ENCODE measurements around the gene SYN1. TPM values are rescaled to one million over a fixed set of nuclear protein-coding genes. Genes with fewer than 3 reads are reported as not detected.
"Not testable (repeated sequence)": the region's sequence is repeated elsewhere in the genome, so short reads cannot be mapped to it uniquely, and the experiment has no call there.

SYN1 gene
- polyA plus RNA-seq (ENCODE audit: insufficient read length in 12 of 12), result 10 to 100 TPM in 6 of 12 donors, 1 to 10 TPM in 5, not detected in 1; 5.6 to 15.4 (median 10.3) TPM
- long read RNA-seq, donor 1, partial matches to known transcripts, result 344 of 345 reads
- long read RNA-seq, donor 1, other reads (novel, unspliced or antisense), result 0 of 345 reads
- long read RNA-seq, donor 2, partial matches to known transcripts, result 384 of 391 reads
- long read RNA-seq, donor 2, other reads (novel, unspliced or antisense), result 7 of 391 reads
- long read RNA-seq, donor 3, partial matches to known transcripts, result 19 of 82 reads
- long read RNA-seq, donor 3, other reads (novel, unspliced or antisense), result 63 of 82 reads
- long read RNA-seq, donor 4, partial matches to known transcripts, result 87 of 87 reads
- long read RNA-seq, donor 4, other reads (novel, unspliced or antisense), result 0 of 87 reads
- long read RNA-seq, donor 5, partial matches to known transcripts, result 348 of 355 reads
- long read RNA-seq, donor 5, other reads (novel, unspliced or antisense), result 7 of 355 reads
- long read RNA-seq, donor 6, partial matches to known transcripts, result 99 of 99 reads
- long read RNA-seq, donor 6, other reads (novel, unspliced or antisense), result 0 of 99 reads
- long read RNA-seq, donor 7, partial matches to known transcripts, result 131 of 131 reads
- long read RNA-seq, donor 7, other reads (novel, unspliced or antisense), result 0 of 131 reads
- long read RNA-seq, donor 8, partial matches to known transcripts, result 297 of 297 reads
- long read RNA-seq, donor 8, other reads (novel, unspliced or antisense), result 0 of 297 reads
- long read RNA-seq, donor 9, partial matches to known transcripts, result 253 of 253 reads
- long read RNA-seq, donor 9, other reads (novel, unspliced or antisense), result 0 of 253 reads
- long read RNA-seq, donor 10, partial matches to known transcripts, result 258 of 263 reads
- long read RNA-seq, donor 10, other reads (novel, unspliced or antisense), result 5 of 263 reads
- long read RNA-seq, donor 11, partial matches to known transcripts, result 258 of 258 reads
- long read RNA-seq, donor 11, other reads (novel, unspliced or antisense), result 0 of 258 reads

DNA sequence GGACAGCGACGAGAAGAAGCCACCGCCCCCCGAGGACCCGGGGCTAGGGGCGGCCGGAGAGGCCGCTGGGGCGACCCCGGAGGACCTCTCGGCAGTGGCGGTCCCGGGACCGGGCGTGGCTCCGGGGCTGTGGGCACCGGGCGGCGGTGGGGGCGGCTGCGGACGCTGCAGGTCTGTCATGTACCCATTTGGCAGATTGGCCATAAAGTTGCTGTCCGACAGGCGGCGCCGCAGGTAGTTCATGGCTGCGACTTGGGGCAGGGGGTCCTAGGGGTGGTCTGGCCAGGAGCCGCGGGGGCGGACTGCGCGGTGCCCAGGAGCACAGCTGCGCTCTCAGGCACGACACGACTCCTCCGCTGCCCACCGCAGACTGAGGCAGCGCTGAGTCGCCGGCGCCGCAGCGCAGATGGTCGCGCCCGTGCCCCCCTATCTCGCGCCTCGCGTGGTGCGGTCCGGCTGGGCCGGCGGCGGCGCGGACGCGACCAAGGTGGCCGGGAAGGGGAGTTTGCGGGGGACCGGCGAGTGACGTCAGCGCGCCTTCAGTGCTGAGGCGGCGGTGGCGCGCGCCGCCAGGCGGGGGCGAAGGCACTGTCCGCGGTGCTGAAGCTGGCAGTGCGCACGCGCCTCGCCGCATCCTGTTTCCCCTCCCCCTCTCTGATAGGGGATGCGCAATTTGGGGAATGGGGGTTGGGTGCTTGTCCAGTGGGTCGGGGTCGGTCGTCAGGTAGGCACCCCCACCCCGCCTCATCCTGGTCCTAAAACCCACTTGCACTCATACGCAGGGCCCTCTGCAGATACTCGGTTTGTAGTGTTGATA lies at the start of gene SYN1:
Gene SYN1 (minus strand): TSS at position 372 of the 817 bp plus-strand sequence. CDS start 129 bp downstream, at position 243.
- DNase-seq, result peak; percentile 76

DNA sequence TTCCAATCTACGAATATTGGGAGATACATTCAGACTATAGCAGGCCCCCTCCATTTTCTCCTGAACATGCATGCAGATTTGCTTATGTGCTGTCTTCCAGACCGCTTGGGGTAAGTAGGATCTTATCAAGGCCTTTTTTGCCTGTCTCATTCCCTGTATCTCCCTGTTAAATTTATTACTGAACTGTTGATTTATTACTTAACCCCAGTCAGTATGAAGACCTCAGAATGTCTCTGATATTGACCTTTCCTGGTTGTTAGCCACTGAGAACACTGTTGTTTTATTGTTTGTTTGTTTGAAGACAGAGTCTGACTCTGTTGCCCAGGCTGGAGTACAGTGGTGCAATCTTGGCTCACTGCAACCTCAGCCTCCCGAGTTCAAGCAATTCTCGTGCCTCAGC lies 46.1 kb upstream of the SYN1 start:
- DNase-seq, result not testable (repeated sequence)

DNA sequence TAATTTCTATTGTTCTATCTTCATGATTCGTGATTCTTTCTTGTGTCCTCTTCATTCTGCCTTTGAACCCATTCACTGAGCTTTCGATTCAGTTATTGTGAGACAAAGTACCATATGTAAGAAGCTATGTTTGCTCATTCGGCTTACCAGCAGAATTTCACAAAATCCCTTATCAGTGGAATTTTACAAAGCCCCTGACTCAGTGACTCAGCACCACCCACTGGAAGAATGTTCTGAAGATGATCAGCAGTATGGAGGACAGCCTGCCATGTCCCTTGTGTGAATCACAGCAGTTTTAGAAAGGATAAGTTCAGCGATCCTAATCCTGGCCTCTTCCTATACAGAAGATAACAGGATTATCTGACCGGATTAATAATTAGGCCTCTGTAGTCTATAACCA lies 45.1 kb upstream of the SYN1 start:
- no peak for DNase-seq

DNA sequence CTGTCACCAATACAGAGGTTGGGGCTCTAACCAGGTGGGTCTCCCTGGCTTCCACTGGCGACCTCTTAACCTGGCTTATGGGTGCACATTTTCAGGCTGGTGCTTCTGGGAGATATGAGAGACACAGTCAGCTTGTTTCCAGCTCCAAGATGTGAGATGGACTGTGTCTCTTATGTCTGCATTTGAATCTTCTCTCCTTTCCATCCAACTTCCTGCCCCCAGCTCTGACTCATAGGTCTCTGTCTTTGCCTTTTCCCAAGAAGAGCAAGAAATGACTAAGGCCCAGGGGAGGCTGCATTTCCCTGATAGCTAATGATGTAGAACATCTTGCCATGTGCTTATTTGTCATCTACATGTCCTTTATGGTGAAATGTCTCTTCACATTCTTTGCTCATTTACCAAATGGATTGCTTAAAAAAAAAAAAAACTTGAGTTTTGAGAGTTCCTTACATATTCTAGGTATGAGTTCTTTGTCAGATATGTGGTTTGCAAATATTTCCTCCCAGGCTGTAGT lies 42.5 kb upstream of the SYN1 start:
- no peak for DNase-seq

DNA sequence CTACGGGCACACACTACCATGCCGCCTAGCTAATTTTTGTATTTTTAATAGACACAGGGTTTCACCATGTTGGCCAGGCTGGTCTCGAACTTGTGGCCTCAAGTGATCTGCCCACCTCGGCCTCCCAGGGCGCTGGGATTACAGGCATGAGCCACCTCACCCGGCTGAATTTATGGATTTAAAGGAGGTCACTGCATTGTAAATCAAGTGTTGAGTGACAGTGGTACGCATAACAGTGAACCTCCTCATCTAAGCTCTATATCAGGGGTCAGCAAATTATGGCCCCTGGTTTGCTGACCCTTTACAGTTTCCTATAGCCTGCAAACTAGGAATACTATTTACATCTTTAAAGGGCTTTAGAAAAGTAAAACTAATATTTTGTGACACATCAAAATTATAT lies 41.9 kb upstream of the SYN1 start:
- DNase-seq, result no peak

DNA sequence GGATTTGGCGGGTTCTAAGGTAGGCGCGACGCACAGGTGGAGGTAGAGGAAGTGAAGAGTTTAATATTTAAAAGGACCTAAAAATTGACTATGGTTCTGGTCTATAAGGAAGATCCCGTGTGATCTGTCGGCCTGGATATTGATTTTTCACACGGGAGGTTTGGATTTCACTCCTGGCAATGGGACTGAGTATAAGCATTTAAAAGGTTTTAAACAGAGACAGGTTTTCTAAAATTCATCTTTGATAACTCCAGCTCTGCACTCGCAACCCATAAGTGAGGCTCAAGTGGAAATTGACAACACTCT lies 39.7 kb upstream of the SYN1 start:
- no peak for DNase-seq

DNA sequence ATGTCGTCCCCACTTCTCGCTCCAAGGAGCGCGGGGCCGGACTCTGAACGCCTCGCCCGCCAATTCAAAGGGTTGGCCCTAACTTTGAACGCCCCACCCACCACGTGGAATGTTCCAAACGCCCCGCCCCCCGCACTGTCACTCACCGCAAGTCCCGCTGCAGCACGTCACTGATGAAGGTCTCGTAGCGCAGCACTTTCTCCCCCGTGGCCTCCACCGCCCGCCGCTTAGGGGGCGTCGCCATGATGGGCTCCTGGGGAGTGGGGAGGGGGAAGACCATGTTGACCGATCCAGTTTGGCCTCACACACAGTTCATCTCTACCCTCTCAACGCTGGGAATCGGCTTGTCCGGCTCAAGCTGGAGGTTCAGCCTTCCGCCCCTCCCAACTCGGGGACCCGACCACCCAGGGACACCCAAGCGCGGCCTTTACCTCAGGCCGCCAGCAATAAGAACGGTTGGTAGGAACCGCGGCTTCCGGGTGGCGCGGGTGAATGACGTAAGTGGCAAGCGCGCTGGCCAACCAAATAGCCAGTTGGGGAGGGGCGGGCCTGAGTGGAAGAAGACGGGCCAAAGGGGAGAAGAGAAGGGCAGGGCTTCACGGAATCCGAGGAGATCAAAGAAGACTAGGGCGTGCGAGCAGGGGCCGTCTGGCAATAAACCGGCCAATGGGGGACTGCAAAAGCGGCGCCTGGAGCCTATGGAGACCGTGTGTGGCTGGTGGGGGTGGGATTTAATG lies 39.2 kb upstream of the SYN1 start, which contains the start of gene UXT:
Gene UXT (minus strand): TSS at position 497 of the 737 bp plus-strand sequence. CDS start 253 bp downstream, at position 244.
- peak; percentile 88 for DNase-seq

DNA sequence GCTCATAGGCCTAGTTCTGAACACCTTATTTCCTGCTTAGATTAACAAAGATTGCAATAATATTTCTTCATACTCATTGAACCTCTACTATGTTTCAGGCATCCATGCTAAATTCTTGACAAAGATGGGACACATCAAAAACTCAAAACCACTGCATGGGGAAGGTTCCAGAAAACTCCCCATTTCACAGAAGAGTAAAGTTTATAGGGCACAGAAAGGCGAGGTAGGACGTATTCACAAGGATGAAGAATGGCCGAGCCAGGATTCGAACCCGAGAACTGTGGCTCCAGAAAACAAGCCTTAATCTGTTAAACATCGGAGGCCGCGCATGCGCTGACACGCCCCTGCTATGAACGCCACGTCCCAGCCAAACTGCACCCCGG lies 38.6 kb upstream of the SYN1 start:
- no peak for DNase-seq

DNA sequence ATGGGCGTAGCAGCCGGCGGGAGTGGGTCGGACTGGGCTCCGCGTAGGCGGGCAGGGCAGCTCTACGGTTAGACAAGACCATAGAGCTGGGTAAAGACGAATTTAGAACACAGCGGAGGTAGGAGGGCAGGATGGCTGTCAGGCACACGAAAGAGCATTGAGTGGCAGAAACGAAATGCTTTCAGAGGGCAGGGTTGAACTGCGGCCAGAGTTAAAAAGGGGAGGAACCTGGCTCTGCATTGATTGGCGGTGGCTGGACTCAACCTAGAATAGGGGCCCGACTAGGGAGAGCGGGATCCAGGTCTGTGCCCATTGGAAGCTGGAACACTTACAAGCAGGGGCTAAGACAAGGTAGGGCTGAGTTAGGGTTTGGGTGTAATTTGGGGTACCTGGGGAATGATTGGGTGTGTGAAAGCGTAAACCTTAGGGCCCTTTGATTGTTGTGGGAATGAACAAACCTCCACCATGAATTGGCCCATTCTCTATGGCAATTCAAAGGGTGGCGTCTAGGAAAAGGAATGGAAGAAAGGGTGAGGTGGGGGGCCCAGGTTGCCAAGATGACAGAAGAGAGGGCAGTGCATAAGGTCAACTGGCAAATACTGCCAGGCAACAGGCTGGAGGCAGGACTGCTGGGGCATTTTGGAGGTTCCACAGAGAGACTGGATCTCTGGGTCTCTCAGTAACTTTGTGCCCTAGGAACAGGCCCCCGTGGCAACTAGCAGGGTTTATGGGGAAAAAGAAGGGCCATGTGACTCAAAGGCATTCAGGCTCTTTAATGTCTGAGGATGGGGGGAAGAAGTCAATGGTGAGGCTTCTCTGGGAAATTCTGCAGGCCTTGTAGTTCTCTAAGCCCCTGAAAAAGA lies 31.6 kb upstream of the SYN1 start:
- DNase-seq, result no peak

DNA sequence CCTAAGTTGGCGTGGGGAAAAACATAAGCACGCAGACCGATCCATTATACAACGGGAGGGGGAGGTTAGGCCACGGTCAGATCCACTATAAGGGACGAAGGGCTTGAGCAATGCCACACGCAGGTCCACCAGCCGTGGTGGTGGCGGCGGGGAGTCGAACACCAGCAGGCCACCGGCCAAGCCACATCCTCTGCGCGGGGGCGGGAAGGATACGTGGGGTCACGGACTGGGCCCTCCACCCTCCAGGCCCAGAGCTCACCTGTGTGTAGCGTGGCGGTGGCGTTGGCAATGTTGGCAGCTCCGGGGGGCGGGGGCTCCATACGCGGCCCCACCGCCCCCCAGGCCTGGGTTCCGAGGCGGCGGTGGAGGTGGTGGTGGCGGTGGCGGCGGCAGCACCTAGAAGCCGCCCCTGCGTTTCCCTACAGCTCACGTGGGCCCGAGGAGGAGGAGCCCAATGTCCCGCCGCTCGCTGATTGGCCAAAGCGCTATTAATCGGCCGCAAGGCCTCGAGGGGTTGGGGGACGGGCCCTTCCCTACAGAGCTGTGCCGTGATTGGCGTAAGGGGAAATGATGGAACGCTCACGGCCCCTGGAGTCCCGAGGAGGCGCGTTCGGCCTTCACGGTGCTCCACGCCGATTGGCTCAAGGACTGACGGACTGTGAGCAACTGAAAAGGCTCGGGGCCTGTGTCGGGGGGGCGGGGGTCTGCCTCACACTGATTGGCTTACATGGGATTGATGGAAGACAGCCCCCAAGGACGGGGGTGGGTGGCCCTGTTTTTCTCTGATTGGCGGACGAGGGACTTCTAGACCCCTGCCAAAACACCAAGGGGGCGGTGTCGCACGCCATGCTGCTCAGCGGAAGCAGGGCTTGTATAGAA lies 30.7 kb upstream of the SYN1 start, which contains the start of gene ELK1:
Gene ELK1 (minus strand): TSS at position 400 of the 879 bp plus-strand sequence. CDS start 9,122 bp downstream, outside the sequence.
- DNase-seq, result peak; percentile 96

DNA sequence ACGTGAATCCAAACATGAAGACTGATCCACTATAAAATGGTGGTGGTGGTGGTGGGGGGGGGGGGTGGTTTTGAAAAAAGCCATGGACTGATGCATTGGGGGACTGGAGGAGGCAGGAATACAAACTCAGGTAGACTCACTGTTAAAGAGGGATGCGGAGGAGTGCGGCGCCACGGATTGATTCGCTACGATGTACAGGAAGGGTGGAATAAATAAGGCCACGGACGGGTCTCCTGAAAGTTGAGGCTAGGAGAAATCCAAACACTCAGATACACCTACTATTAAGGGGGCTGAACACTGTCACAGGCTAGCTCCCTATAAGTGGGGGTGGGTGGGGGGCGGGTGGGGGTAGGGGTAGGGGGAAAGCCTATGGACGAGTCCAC lies 30.1 kb upstream of the SYN1 start:
- DNase-seq, result no peak

DNA sequence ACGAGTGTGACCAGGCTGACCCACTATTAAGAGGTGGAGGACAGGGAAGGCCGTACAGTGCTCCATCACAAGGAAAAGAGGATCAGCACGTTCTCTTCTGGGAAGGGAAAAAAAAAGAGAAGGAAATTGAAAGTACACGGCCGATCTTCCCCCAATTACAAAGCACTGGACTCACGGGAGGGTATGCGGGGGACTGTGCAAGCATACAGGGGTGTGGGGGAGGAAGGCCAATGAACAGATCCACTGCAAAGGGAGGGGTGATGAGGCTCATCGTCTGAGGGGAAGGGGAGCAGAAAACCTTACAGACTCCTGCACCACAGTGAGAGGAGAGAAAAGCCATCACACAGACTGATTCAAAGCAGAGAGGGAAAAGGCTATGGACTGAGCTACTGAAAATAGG lies 29.6 kb upstream of the SYN1 start:
- no peak for DNase-seq

DNA sequence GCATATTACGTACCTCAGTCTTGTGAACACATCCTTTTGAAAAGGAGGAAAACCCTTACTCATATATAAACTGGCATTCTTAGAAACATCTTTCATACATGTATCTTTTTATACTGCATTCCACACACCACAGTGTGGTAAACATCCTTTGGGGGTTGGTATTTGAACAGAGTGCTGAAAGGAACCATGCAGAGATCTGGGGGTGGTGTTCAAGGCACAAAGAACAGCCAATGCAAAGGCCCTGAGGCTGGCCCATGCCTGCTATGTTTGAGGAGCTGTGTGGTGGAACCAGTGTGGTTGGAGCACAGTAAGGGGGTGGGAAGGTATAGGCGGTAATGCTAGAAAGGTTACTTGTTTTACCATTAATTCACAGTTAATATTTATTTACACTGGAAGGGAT lies 28.7 kb upstream of the SYN1 start:
- DNase-seq, result no peak

DNA sequence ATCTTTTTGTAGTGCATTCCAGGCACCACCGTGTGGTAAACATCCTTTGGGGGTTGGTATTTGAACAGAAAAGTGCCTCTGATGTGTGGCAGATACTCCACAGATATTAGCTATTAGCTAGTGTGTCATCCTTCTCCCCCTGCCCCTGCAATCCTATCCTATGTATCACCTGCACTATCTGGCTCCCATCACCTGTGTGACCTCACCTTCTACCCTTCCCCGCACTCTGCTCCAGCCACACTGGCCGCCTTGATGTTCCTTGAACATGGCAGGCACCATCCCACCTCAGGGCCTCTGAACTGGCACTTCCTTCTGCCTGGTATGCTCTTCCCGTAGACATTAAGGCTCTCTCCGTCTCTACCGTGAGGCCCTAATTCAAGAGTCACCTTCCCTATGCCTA lies 27.0 kb upstream of the SYN1 start:
- no peak for DNase-seq

DNA sequence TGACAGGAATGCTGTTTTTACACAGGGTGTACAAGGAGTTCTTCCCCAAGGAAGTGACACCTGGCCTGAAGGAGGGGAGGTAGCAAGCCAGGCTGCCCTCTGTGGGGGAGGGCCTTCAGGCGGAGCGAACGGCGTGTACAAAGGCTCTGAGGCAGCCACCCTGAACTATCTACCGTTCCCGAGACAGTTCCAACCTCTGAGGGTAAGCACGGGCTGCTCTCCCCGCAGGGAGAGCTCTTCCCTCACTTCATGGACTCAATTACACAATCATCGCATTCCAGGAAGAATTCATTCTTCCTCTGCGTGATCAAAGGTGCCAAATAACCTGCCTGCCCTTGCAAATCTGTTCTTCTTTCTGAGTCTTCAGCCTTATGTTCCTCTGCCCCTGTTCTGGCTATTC lies 25.9 kb upstream of the SYN1 start:
- no peak for DNase-seq

DNA sequence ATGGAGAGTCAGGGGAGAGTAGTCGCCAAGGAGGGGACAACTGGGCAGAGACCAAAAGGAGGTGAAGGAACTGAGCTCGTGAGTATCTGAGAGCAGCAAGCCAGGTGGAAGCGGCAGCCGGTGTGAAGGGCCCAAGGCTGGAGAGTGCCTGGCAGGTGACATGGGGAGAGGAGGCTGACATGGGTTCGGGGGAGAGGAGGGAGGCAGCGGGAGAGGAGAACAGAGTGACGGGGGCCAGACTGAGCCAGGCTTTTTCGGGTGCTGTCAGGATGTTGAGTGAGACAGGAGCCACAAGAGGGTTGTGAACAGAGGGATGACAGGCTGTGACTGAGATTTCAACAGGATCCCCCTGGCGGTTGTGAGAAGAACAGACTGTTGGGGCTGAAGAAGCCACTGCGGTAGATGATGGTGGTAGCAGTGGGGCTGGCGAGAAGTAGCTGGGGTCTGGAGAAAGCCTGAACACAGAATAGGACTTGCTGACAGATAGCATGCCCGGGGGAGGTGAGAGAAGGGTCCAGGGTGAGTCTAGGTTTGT lies 25.0 kb upstream of the SYN1 start:
- no peak for DNase-seq

DNA sequence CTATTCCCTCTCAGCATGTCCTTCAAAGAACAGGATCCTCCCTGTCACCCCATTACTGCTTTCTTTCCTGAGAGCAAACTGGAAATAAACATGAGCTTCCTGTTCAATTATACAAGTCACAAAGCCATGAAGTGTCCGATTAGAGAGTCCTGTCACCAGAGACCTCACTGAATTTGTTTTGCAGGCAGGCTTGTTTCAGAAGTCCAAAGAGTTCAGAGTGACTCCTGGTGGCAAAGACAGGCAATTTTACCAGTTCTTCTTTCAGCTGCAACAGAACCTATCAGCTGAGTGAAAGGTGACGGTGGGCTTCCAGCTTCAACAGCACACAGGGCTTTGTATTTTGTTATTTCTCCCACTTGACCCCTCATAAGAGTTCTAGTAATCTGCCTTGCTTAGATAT lies 24.3 kb upstream of the SYN1 start:
- DNase-seq, result peak; percentile 17

DNA sequence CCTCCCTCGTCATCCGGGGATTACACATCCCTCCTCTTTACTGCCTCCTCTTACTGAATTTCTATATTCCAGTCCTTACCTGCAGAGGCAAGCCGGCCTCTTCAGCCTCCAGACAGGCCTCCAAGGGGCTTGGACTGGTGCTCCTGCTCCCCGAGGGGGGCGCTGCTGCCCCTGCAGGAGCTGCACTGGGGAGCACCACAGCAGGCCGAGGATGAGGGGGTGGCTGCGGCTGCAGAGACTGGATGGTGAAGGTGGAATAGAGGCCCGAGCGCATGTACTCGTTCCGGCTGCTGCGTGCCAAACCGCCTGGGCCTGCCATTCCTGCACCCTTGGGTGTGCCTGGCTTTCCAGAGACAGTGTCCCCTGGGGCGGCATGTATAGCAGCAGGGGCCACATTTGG lies 19.2 kb upstream of the SYN1 start:
- DNase-seq, result no peak
